Adipose tissue (tissue), 3 donors: ENCODE data around the gene GPR173. TPM values are rescaled to one million over a fixed set of nuclear protein-coding genes. Genes with fewer than 3 reads are reported as not detected.

Source experiments
- H3K27ac ChIP-seq: one replicate; pipeline ENCODE4 v1.5.1; 2013; ENCODE audit warnings: low read depth, low read length
- WGBS, 3 donors: extraction: QIAGEN DNeasy Blood & Tissue Kit; methylation state at CpG; one replicate each; pipeline ENCODE4 v1.1.7; 2013; 5-methylcytosine and 5-hydroxymethylcytosine counted together
- polyA plus RNA-seq, 3 donors: library from polyadenylated mRNA; stranded (reverse); fragments of 200-250 nt; gene quantifications; one replicate each; pipeline ENCODE4 v1.2.3, GENCODE V29; 2013
- donor health status: healthy with polysubstance abuse.
- donor health status: Bipolar disorder and iron deficiency.
- donor health status: healthy.

GPR173 gene
- polyA plus RNA-seq, 3 donors: 0.33 to 2.2 (median 0.42) TPM

DNA sequence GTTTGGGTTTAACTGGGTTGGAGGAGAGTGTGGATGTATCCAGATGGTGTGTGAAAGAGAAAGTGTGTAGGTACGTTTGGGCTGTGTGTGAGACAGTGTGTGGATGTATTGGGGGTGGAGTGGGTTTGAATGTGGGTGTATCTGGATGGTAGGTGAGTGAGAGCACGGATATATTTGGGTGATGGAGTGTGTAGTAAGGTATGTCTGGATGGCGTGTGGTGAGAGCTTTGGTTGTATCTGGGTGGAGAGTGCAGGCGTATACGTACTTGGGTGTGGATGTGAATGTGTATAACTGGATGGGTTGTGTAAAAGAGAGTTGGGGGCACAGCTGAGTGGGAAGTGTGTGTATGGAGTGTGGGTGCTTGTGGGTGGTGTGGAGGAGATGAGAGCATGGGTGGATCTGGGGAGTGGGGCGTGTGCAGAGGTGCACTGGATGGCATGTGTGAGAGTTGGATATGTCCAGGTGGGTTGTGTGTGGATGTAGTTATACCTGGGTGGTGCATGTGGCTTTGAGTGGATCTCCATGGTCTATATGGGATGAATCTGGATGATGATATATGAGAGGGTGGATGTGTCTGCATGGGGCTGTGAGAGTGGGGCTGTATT, 6.8 kb downstream of the GPR173 start:
- 78 to 93% (median 82%) methylated on average over 6 of the region's 6 CpGs for WGBS, 3 donors
- H3K27ac ChIP-seq: no peak overlapping the region

DNA sequence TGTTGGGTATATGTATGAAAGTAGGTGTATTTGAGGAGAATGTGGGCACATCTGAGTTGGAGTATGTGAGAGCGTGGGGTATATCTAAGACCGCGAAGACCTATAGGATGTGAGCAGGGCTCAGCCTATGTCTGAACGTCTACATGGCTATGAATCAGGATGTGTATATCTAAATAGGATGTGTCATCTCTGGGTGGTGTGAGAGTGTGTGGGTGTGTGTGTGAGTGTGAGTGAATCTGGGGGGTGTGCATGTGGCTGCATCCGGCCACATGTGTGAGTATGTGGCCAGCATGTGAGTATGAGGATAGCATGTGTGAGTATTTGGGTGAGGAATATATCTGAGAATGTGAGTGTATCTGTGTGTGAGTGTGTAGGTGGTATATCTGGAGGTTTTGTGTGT, 7.7 kb downstream of the GPR173 start:
- no peak overlapping the region for H3K27ac ChIP-seq
- 82 to 96% (median 88%) methylated on average over 5 of the region's 5 CpGs for WGBS, 3 donors

DNA sequence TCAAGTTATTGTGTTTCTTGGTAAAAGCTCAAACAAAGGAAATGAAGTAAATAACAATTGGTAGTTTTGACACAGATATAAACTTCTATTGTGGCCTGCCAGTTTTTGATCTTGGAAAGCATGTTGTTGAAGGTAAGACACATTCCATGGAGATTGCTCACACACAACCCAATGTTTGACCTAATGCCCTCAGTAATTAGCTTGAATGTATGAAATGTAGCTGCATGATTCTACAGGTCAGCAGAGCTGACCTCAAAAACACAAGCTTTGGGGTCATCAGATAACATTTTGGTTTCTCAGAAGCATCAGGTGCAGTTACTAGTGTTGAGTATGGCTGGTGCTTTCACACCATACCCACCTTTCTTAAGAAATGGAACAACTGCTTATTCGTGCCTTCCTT, 16.5 kb downstream of the GPR173 start:
- 64 to 77% (median 71%) methylated on average over 1 of the region's 1 CpG for WGBS, 3 donors
- H3K27ac ChIP-seq: no peak overlapping the region

DNA sequence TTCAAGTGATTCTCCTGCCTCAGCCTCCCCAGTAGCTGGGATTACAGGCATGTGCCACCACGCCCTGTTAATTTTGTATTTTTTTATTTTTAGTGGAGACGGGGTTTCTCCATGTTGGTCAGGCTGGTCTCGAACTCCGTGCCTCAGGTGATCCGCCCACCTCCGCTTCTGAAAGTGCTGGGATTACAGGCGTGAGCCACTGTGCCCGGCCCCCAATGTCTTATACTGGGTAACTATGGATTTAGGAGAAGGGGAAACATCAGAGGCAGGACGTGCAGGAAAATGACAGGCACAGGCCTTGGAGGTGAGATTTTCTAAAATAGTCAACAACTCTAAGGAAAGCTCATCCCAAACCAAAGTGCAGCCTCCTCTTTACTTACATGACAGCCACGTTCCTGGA, 22.5 kb downstream of the GPR173 start:
- H3K27ac ChIP-seq: no peak overlapping the region
- 65 to 88% (median 77%) methylated on average over 10 of the region's 10 CpGs for WGBS, 3 donors

DNA sequence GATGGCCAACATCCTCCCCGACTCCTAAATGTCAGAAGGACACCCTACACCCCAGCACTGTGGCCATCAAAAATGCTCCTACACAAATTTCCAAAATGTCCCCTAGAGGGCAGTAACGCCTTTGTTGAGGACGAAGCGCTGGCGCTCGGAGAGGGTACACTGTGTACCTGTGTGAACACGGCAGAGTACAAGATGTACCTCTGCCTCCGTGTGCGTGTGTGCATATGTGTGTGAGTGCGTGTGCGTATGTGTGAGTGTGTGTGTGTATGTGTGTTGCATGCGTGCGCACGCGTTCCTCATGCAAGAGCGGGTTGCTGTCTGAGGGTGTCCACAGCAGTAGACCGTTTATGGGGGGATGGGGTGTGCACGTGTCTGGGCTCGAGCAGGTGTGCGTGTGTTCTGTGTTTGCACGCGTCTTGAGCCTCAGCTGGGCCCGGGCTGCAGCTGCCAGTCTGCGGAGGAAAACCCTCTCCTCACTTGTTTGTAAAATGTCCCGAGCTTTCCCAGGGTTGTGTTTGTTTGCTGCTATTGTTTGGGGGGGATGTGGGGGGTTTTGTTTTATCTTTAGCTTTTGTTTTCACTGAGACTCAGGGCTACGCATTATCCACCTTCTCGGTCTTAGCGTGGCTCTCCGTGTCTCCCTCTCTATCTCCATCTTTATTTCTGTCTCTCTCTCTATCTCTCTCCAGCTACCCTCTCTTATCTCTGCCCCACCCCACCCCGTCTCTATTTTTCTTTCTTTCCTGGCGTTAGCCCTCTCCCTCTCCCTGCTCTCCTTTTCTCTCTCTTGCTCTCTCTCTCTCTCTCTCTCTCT, 23.2 kb downstream of the GPR173 start:
- no peak overlapping the region for H3K27ac ChIP-seq
- WGBS, 3 donors: 0 to 11% (median 1%) methylated on average over 25 to 31 of the region's 31 CpGs

DNA sequence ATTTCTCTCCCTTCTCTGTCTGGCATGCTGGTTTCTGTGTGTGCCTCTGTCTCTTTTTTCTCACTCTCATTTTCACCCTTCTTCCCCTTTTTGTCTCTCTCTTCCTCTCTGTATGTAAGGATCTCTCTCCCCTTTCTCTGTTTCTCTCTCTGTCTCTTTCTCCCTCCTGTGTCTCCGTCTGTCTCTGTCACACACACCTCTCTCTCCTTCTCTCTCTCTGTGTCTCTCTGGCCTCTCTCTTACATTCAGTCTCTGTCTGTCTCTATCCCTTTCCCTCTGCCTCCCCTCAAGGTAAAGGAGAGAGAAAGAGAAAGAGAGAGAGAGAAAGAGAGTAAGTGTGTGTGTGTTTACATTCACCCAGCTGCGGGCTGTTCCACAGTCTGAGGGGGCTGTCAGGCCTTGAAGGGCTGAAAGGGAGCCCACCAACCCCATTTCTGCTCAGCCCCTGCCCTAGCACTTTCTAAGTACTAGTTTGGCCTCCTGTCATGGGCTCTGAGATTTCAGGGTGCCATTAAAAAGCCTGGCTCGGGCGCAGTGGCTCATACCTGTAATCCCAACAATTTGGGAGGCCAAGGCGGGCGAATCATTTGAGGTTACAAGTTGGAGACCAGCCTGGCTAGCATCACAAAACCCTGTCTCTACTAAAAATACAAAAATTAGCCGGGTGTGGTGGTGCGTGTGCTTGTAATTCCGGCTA, 24.0 kb downstream of the GPR173 start:
- no peak overlapping the region for H3K27ac ChIP-seq
- 66 to 77% (median 75%) methylated on average over 9 of the region's 9 CpGs for WGBS, 3 donors

DNA sequence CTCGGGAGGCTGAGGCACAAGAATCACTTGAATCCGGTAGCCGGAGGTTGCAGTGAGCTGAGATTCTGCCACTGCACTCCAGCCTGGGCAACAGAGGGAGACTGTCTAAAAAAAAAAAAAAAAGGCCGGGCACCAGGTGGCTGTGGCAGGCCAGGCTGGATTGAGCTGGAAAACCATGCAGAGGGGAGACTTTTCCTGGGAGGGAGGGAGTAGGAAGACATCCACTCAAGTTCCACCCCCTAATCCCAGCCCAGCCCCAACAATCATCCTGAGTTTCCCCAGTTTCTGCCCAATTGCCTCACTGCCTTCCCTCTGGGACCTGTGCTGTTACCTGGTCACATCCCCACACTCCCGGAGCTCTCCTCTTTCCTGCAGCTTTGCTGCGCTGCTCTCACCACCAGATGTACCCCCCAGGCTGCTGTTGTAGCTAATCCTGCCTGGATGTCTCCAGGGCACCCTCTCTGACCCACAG, 24.6 kb downstream of the GPR173 start:
- WGBS, 3 donors: 68 to 100% (median 70%) methylated on average over 1 to 6 of the region's 6 CpGs
- H3K27ac ChIP-seq: no peak overlapping the region

DNA sequence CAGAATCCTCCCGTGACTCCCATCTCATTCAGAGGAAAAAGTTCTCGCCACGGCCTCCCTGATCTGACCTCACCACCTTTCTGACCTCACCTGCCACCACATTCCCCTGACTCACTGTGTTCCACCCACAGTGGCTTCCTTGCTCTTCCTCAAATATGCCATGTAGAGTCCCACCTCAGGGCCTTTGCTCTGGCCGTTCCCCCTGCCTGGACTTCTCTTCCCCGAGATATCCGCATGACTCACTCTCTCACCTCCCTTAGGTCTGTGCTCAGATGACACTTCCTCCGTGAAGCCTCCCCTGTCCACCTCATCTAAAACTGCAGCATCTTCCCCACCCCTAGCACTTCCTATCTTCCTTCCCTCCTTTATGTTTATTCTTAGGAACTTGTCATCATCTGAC, 26.4 kb downstream of the GPR173 start:
- H3K27ac ChIP-seq: no peak overlapping the region
- 73 to 82% (median 80%) methylated on average over 6 to 7 of the region's 7 CpGs for WGBS, 3 donors

DNA sequence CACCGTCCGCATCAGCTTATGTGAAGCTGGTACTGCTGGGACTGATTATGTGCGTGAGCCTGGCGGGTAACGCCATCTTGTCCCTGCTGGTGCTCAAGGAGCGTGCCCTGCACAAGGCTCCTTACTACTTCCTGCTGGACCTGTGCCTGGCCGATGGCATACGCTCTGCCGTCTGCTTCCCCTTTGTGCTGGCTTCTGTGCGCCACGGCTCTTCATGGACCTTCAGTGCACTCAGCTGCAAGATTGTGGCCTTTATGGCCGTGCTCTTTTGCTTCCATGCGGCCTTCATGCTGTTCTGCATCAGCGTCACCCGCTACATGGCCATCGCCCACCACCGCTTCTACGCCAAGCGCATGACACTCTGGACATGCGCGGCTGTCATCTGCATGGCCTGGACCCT, 28.1 kb downstream of the GPR173 start:
- WGBS, 3 donors: 91 to 94% (median 93%) methylated on average over 16 to 21 of the region's 21 CpGs
- no peak overlapping the region for H3K27ac ChIP-seq

DNA sequence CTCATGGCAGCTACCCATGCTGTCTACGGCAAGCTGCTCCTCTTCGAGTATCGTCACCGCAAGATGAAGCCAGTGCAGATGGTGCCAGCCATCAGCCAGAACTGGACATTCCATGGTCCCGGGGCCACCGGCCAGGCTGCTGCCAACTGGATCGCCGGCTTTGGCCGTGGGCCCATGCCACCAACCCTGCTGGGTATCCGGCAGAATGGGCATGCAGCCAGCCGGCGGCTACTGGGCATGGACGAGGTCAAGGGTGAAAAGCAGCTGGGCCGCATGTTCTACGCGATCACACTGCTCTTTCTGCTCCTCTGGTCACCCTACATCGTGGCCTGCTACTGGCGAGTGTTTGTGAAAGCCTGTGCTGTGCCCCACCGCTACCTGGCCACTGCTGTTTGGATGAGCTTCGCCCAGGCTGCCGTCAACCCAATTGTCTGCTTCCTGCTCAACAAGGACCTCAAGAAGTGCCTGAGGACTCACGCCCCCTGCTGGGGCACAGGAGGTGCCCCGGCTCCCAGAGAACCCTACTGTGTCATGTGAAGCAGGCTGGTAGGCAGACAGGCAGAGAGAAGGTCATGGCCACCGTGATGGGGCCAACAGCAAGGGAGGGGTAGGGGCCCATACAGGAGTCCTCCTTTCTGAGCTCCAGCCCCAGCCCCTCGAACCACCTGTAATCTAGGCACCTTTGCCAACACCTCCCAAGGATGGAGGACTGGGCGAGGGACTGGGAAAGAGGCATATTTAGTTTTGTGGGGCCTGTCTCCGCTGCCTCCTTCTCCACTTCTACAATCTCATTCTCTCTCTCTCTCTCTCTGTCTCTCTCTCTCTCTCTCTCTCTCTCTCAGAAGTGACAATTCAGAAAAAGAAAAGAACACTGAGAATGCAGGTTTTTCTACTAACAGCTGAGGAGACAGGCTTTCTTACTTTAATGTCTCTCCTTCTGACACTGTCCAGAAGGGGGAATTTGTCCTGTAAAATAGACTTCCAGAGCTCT, 28.9 kb downstream of the GPR173 start:
- 90 to 95% (median 92%) methylated on average over 23 to 27 of the region's 27 CpGs for WGBS, 3 donors
- no peak overlapping the region for H3K27ac ChIP-seq

DNA sequence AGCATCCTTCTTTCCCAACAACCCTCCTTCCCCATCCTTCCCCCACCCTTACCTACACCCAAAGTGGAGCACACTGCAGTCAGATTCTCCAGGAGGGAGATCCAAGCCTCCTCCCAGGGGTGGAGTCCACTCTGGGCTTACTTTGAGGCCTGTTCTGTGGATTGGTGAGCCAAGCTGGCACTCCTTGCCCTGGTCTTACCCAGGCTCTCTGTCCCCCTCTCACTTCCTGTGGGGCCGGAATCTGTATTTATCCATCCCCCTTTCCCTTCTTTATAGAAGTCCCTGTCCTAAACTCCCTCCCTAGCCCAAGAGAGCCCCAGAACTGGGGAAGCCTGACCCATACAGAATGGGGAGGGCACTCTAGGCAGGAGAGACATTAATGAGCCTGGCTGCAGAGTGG, 30.4 kb downstream of the GPR173 start:
- WGBS, 3 donors: 79 to 89% (median 86%) methylated on average over 1 of the region's 1 CpG
- H3K27ac ChIP-seq: no peak overlapping the region

DNA sequence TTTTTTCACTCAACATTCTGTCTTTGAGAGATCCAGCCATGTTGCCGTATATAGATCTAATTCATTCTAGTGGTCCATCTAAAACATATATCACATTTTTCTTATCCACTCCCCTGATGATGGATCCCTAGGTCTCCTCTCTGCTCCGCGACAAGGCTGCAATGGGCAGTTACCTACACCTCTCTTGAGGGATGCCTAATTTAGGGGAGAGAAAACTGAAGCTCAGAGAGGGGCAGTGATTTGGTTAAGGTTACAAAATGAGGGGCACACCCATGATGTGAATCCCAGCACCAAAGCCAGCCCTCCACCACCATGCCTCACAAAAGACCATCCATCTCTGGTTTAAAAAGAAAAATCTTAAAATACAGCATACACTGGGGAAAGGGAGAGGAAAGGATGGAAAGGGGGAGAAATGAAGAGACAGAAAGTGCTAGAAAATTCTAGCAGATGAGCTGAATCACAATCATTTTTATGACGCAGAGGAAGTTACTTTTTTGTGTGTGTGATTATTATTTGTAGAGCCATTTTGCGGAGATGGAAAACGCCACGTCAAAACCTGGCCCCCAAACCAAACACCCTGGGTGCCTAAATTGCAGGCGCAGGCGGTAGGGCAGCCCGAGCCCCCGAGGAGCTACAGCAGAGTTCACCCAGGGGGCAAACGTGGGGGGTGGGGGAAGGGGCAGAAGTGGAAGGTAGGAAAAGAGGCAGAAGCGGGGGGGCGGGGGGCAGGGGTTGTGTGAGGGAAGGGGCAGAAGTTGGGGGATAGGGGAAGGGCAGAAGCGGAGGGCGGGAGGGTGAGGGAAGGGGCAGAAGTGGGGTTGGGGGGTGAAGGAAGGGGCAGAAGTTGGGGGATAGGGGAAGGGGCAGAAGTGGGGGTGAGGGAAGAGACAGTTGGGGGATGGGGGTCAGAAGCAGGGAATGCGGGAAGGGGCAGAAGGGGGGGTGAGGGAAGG, 32.3 kb downstream of the GPR173 start:
- H3K27ac ChIP-seq: no peak overlapping the region
- WGBS, 3 donors: 20 to 42% (median 31%) methylated on average over 11 to 17 of the region's 17 CpGs

DNA sequence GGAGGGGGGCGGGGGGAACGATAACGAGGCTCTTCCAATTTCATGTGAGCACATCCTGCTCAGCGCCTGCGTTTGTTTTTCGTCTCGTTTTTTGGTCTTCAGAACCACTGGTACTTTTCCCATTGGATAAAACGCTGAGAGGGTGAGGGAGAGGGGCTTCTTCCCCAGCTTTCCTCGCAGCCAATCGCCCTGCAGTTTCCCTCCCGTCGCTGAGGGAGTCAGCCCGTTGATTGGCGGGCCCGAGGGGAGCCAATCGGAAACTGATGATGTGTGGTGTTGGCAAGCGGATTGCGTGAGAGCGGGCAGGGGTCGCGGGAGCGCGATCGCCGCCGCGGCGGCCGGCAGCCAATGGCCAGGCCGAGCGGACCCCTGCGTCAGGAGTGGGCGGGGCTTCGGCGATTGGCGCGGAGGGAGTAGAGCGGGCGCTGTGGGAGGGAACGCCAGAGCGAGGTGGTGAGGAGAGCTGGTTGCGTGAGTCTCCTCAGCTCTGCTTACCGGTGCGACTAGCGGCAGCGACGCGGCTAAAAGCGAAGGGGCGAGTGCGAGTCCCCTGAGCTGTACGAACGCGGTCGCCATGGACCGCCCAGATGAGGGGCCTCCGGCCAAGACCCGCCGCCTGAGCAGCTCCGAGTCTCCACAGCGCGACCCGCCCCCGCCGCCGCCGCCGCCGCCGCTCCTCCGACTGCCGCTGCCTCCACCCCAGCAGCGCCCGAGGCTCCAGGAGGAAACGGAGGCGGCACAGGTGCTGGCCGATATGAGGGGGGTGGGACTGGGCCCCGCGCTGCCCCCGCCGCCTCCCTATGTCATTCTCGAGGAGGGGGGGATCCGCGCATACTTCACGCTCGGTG, 33.6 kb downstream of the GPR173 start, which contains the start of gene TSPYL2:
Gene TSPYL2 (plus strand): TSS at position 443 of the 848 bp plus-strand sequence. CDS start 132 bp downstream, at position 575.
- 0 to 31% (median 1%) methylated on average over 33 to 81 of the region's 86 CpGs for WGBS, 3 donors
- no peak within 1 kb of the TSS for H3K27ac ChIP-seq

DNA sequence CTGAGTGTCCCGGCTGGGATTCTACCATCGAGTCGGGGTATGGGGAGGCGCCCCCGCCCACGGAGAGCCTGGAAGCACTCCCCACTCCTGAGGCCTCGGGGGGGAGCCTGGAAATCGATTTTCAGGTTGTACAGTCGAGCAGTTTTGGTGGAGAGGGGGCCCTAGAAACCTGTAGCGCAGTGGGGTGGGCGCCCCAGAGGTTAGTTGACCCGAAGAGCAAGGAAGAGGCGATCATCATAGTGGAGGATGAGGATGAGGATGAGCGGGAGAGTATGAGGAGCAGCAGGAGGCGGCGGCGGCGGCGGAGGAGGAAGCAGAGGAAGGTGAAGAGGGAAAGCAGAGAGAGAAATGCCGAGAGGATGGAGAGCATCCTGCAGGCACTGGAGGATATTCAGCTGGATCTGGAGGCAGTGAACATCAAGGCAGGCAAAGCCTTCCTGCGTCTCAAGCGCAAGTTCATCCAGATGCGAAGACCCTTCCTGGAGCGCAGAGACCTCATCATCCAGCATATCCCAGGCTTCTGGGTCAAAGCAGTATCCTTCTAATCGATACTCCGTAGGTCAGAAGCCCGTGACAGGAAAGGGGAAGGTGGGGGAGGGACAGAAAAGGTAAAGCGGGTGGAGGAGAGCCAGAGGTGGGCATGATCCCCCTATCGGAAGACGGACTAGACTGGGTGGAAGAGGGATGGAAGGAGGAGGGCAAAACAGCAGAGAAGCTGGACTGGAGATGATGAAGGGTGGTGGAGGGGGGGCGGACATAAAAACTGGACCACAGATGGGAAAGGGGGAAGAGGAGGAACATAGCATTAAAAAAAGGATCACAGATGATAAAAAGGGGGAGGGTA, 34.4 kb downstream of the GPR173 start:
- WGBS, 3 donors: 5 to 43% (median 7%) methylated on average over 29 to 31 of the region's 31 CpGs
- no peak overlapping the region for H3K27ac ChIP-seq

DNA sequence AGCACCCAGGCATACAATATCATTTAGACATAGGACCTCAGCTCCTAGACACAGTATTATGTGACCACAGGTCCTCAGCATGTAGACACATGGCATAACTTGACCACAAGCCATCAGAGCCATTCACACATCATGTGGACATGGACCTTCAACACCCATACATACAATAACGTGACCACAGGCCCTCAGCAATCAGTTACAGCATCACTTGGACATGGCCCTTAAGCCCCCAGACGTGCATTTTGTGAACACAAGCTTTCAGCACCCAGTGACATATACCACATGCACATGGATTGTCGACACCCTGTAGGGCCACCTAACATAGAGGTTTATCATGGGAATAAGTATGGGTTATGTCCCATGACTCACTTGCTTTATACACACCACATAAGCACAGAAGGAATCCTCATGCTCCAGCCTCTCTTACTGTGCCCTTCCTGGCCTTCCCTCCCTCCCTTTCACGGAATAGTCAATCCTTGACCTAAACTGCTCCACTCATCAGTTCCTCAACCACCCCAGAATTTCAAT, 35.5 kb downstream of the GPR173 start:
- 68 to 84% (median 70%) methylated on average over 4 of the region's 4 CpGs for WGBS, 3 donors
- H3K27ac ChIP-seq: no peak overlapping the region
